HFF-Myc (cell line): ENCODE results near the gene ZFHX2.
"Not testable (repeated sequence)": the region's sequence is repeated elsewhere in the genome, so short reads cannot be mapped to it uniquely, and the experiment has no call there.

Source experiments
- DNase-seq: peaks from one replicate; pipeline ENCODE4 v3.0.0-alpha.2; 2011; ENCODE audit warnings: low read depth; ENCODE audit errors: extremely low read depth
- H3K4me3 ChIP-seq: replicated peaks from 2 replicates; pipeline ENCODE4 v1.5.1; 2011; ENCODE audit warnings: low read depth, mild to moderate bottlenecking, control low read depth, low read length
- TF ChIP-seq, protein P1 (sequence below): IDR thresholded peaks from 2 replicates; pipeline ENCODE4 v1.5.1; 2012; ENCODE audit warnings: mild to moderate bottlenecking, low read depth, low read length, control low read depth; ENCODE audit errors: missing control alignments

ZFHX2 gene

DNA sequence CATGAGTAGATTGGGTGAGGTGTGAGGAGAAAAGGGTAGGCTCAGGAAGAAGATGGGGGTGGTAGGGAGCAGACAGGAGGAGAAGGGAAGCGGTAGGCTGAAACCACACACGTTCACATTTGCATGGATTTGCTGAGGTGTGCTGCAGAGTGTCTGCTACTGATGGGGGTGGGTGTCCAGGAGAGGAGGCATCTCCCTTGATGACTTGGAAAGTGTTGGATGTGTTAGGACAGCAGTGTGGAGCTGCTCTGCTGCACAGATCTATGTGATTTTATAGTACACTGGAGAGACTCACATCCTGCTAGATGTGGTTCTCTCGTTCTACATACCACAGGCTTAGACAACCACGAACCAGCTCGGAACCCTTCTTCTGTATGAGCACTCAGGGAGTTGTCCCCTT is 9.3 kb downstream of the ZFHX2 start:
- no peak overlapping the region for H3K4me3 ChIP-seq
- TF ChIP-seq, protein P1, sequence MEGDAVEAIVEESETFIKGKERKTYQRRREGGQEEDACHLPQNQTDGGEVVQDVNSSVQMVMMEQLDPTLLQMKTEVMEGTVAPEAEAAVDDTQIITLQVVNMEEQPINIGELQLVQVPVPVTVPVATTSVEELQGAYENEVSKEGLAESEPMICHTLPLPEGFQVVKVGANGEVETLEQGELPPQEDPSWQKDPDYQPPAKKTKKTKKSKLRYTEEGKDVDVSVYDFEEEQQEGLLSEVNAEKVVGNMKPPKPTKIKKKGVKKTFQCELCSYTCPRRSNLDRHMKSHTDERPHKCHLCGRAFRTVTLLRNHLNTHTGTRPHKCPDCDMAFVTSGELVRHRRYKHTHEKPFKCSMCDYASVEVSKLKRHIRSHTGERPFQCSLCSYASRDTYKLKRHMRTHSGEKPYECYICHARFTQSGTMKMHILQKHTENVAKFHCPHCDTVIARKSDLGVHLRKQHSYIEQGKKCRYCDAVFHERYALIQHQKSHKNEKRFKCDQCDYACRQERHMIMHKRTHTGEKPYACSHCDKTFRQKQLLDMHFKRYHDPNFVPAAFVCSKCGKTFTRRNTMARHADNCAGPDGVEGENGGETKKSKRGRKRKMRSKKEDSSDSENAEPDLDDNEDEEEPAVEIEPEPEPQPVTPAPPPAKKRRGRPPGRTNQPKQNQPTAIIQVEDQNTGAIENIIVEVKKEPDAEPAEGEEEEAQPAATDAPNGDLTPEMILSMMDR: no peak
- no peak for DNase-seq

DNA sequence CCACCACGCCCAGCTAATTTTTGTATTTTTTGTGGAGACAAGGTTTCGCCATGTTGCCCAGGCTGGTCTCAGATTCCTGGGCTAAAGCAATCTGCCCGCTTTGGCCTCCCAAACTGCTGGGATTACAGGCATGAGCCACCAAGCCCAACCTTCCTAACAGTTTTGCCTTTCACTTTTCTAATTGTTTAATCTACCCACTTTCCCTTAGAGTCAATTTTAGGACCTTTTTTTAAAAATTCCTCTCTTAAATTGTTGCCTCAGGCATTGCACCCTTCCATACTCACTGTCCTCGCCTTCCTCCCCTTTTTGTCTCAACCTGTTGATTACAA is 11.5 kb downstream of the ZFHX2 start:
- DNase-seq: no peak
- TF ChIP-seq, protein P1: no peak
- no peak overlapping the region for H3K4me3 ChIP-seq

DNA sequence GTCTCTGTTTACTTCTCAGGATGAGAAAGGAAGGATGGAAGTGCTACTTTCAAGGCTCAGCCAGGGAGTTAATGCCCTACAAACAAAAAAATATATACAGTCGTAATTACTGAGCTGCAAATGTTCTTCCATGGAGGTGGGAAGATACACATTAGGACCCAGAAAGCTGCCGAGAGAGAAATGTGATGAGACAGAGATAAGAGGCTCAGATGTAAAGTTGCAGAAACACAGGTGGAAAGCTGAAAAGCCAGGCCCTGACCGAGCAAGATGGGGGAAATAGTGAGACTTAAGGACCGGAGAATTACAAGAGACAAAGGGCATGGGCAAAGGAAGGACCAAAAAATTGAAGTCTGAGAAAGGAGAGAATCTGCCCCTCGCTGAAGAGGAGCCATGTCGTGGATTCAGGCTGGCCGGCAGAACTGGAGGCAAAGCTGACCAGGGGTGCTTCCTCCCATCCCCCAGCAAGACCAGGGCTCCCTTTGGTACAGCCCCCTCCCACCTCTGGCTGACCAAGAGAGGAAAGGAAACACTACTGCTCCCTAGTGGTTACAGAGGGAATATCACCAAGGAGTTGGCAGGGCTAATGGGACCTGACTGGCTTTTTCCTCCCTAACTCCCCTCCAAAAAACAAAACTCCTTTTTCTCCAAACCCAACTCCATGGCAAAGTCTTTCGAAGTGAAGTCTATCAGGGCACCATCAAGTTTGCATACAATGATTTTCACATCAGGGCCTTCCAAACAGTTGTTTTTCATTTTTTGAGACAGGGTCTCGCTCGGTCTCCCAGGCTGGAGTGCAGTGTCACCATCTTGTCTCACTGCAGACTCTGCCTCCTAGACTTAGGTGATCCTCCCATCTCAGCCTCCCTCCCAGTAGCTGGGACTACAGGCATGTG is 12.1 kb downstream of the ZFHX2 start:
- H3K4me3 ChIP-seq: no peak overlapping the region
- TF ChIP-seq, protein P1: peak; percentile 77
- no peak for DNase-seq

GRCh38 chr14:23538785-23539184 is 12.8 kb downstream of the ZFHX2 start:
- TF ChIP-seq, protein P1: no peak
- no peak for DNase-seq
- H3K4me3 ChIP-seq: no peak overlapping the region

DNA sequence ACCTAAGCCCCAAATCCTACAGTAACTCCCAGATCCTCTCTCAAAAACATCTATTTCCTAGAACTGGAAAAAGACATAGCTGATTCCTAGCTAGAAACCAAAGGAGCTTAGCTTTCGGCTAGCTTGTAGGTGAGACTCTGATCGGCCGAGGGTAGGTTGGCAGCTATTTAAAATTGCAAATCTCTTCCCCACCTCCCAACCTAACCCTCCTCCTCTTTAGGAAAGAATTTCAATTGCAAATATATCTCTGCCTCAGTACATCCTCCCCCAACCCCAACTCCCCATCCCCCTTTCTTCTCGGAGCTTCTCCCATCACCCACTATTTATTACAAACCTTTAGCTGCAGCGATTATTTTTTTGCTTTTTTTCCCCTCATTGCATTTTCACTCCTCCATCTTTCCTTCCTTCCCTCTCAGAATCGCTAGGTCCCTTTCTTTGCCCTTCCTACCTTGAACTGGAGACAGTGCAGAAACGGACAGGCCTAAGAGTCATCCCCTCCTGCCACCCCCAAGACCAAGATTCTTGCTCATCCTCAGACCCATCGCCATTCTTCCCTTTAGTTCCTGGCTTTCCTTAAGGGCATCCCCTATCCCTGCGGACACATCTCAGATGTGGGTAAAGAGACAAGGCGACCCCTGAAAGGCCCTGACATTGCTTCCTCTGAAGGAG is 13.4 kb downstream of the ZFHX2 start:
- TF ChIP-seq, protein P1: no peak
- DNase-seq: no peak
- no peak overlapping the region for H3K4me3 ChIP-seq

DNA sequence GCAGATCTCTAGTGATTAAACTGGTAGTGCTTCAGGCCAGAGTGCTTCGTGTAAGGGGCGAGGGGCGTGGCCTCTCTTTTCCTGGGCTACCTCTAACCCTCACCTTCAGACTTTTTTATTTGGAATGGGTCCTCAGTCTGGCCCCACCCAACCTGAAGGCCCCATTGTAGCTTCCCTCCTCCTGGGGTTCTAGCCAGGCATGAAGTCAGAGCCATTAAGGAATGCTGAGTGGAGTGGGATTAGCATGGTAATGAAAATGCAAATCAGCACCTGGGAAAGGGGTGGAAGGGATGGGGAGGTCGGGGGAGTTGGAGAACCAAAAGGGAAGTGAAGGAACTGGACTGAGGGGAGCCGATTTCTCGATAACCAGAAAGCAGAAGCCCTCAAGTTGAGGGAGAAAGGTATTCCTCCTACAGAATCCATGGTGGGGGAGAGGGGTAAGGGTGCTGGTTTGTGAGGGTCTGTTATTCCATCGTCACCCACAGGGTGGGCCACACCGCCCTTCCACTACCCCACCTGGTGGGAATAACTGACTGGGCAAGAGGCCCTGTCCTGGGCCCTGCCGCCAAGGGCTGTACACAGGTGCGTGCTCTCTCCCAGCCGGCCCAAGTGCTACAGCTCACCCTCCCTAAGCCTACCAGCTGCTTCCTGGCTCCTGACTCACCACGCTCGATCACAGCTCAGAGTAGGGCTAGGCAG is 14.1 kb downstream of the ZFHX2 start:
- TF ChIP-seq, protein P1: no peak
- no peak overlapping the region for H3K4me3 ChIP-seq
- no peak for DNase-seq

GRCh38 chr14:23536906-23537305 is 14.7 kb downstream of the ZFHX2 start:
- not testable (repeated sequence) for H3K4me3 ChIP-seq

More at GRCh38 chr14:23536906-23537305, 14.7 kb downstream of the ZFHX2 start:
- not testable (repeated sequence) for DNase-seq
